Measurements from ENCODE around the gene GEMIN2. TPM values are rescaled to one million over a fixed set of nuclear protein-coding genes. Genes with fewer than 3 reads are reported as not detected.

Gene GEMIN2
- total RNA-seq, 1 donor from 2014 or later: 16.1 TPM

DNA sequence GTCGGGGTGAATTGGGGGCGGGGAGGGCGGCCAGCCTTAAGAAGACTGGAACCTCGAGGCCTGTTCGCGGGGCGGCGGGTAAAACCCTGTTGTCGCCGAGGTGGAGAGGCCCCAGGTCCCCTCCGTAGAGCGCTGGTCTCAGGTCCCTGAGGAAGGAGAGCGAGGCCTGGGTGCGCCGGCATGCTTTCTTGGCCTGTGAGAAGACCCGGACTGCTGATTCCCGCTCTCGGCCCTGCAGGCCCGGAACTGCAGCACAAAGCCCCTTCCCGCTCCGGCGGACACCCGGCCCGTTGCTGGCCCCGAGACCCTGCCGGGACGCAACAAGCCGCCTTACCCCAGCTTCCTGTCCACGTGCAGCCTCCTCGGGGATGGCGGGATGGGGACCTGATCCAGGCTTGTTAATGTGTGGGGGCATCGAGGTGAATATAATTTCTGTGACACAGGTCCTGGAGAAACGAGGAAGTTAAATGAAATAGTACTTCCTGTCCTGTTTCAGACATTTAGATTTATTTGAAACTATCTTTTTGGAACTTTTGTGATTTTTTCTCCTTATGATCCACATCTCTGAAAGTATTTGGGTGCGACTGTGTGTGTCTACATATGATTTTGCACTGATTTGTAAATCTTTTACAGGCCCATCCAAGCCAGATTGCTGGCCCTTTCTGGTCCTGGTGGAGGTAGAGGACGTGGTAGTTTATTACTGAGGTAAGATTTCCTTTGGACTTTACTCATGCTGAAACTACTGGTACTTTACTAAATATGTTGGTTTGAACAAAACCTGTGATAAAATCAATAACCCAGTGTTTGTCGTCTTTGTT lies 61.5 kb downstream of the GEMIN2 start:
- TF ChIP-seq, protein P1, sequence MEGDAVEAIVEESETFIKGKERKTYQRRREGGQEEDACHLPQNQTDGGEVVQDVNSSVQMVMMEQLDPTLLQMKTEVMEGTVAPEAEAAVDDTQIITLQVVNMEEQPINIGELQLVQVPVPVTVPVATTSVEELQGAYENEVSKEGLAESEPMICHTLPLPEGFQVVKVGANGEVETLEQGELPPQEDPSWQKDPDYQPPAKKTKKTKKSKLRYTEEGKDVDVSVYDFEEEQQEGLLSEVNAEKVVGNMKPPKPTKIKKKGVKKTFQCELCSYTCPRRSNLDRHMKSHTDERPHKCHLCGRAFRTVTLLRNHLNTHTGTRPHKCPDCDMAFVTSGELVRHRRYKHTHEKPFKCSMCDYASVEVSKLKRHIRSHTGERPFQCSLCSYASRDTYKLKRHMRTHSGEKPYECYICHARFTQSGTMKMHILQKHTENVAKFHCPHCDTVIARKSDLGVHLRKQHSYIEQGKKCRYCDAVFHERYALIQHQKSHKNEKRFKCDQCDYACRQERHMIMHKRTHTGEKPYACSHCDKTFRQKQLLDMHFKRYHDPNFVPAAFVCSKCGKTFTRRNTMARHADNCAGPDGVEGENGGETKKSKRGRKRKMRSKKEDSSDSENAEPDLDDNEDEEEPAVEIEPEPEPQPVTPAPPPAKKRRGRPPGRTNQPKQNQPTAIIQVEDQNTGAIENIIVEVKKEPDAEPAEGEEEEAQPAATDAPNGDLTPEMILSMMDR (IDR thresholded peaks at IDR 0.05; ENCODE audit: partially characterized antibody, unreplicated experiment): no peak
- peaks cover 2% of the 10 kb centered on the region for H3K4me1 Mint-ChIP-seq (ENCODE audit: low read depth, unreplicated experiment)
- peak overlapping the region; percentile 100 for H3K4me3 Mint-ChIP-seq (ENCODE audit: unreplicated experiment)
- H3K36me3 Mint-ChIP-seq (ENCODE audit: unreplicated experiment): no peaks in the 10 kb centered on the region
- H3K9me3 Mint-ChIP-seq (ENCODE audit: unreplicated experiment): peaks cover 12% of the 10 kb centered on the region
- peak; percentile 74 for DNase-seq
- H3K27ac Mint-ChIP-seq (ENCODE audit: unreplicated experiment): peak overlapping the region; percentile 99
- peaks cover 2% of the 10 kb centered on the region for H3K27me3 Mint-ChIP-seq (ENCODE audit: unreplicated experiment)

DNA sequence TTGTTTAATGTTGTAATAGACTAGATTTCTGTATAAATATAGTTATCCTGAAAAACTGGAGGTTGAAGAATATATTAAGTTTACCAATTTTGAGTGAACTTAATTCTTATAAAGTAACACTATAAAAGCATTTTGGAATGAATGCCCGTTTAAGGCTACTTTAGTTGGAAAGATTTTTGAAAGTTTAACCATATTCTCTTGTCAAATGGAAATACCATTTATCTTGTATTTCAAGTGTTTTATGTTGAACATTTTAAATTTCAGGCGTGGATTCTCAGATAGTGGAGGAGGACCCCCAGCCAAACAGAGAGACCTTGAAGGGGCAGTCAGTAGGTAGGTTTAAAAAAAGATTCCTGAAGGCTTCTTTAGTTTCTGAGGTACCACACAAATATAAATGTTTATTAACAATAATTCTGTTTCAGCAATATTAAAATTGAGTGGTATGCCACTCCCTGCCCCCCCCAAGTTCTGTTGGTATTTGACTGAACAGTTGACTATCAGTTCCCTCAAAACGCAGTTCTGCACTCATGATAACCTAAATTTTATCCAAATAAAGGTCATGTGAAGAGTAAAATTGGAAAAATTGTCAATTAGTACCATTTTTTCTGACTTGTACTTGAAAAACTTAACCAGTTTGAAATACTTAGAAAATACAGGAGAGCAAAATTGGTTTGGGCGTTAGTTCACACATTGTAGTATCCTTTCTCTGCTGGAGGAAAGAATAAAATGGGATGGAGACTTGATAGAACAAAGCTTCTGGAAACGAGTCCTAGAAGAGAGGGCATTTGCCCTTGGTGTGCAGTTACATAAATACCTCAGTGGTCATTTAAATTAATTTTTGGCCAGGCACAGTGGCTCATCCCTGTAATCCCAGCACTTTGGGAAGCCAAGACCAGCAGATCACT lies 62.4 kb downstream of the GEMIN2 start:
- Mint-ChIP-seq H3K4me3 (ENCODE audit: unreplicated experiment) (peak overlapping the region; percentile 100), H3K27me3 (ENCODE audit: unreplicated experiment) (peaks cover 2% of the 10 kb centered on the region), H3K4me1 (ENCODE audit: low read depth, unreplicated experiment) (no peaks in the 10 kb centered on the region), H3K27ac (ENCODE audit: unreplicated experiment) (peak overlapping the region; percentile 99), H3K9me3 (ENCODE audit: unreplicated experiment) (peaks cover 12% of the 10 kb centered on the region), H3K36me3 (ENCODE audit: unreplicated experiment) (no peaks in the 10 kb centered on the region)
- no peak for DNase-seq
- TF ChIP-seq, protein P1 (IDR thresholded peaks at IDR 0.05; ENCODE audit: partially characterized antibody, unreplicated experiment): no peak

DNA sequence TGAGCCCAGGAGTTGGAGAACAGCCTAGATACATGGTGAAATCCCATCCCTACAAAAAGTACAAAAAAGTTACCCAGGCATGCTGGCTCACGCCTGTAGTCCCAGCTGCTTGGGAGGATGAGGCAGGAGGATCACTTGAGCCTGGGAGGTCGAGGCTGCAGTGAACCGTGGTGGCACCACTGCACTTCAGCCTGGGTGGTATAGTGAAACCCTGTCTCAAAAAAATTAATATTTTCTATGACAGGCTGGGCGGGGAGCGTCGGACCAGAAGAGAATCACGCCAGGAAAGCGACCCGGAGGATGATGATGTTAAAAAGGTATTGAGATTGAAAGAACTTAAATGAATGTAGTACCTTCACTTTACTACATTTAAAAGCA lies 63.0 kb downstream of the GEMIN2 start:
- Mint-ChIP-seq H3K4me1 (ENCODE audit: low read depth, unreplicated experiment) (no peaks in the 10 kb centered on the region), H3K36me3 (ENCODE audit: unreplicated experiment) (no peaks in the 10 kb centered on the region), H3K27me3 (ENCODE audit: unreplicated experiment) (peaks cover 2% of the 10 kb centered on the region), H3K4me3 (ENCODE audit: unreplicated experiment) (peak overlapping the region; percentile 18), H3K9me3 (ENCODE audit: unreplicated experiment) (peaks cover 12% of the 10 kb centered on the region), H3K27ac (ENCODE audit: unreplicated experiment) (no peak overlapping the region)
- TF ChIP-seq, protein P1 (IDR thresholded peaks at IDR 0.05; ENCODE audit: partially characterized antibody, unreplicated experiment): no peak
- DNase-seq: no peak

DNA sequence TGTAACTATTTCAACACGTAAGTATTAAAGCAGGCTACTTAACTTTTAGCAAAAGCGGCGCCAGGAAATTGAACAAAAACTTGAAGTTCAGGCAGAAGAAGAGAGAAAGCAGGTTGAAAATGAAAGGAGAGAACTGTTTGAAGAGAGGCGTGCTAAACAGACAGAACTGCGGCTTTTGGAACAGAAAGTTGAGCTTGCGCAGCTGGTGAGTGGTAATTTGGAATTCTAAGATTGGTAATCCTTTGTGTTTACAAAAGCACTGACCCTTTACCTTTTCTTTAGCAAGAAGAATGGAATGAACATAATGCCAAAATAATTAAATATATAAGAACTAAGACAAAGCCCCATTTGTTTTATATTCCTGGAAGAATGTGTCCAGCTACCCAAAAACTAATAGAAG lies 64.9 kb downstream of the GEMIN2 start:
- Mint-ChIP-seq H3K9me3 (ENCODE audit: unreplicated experiment) (peaks cover 12% of the 10 kb centered on the region), H3K27ac (ENCODE audit: unreplicated experiment) (peak overlapping the region; percentile 7), H3K4me1 (ENCODE audit: low read depth, unreplicated experiment) (no peaks in the 10 kb centered on the region), H3K4me3 (ENCODE audit: unreplicated experiment) (no peak overlapping the region), H3K27me3 (ENCODE audit: unreplicated experiment) (peaks cover under 1% of the 10 kb centered on the region), H3K36me3 (ENCODE audit: unreplicated experiment) (no peaks in the 10 kb centered on the region)
- TF ChIP-seq, protein P1 (IDR thresholded peaks at IDR 0.05; ENCODE audit: partially characterized antibody, unreplicated experiment): no peak
- DNase-seq: no peak

Measured in glutamatergic neuron (in vitro differentiated cells).